Thyroid gland (tissue), 4 donors: ENCODE data around the gene NNMT.

Source experiments
- POLR2A ChIP-seq, 2 donors: fragments of 450-650 bp; IDR thresholded peaks; one replicate each; pipeline ENCODE4 v1.6.1; 2017; ENCODE audit warnings: antibody characterized with exemption in 2 of 2, mild to moderate bottlenecking in 2 of 2, moderate library complexity in 1 of 2
- TF ChIP-seq, protein P1 (sequence below), 6 experiments: fragments of 200-600 bp in 3 of 6; fragments of 450-650 bp in 3 of 6; sonication (generic) in 3 of 6; IDR thresholded peaks; one replicate each; pipeline ENCODE4 v1.5.1; 2016 to 2019; ENCODE audit warnings: antibody characterized with exemption in 6 of 6, mild to moderate bottlenecking in 2 of 6, inconsistent platforms in 1 of 6, moderate library complexity in 1 of 6

DNA sequence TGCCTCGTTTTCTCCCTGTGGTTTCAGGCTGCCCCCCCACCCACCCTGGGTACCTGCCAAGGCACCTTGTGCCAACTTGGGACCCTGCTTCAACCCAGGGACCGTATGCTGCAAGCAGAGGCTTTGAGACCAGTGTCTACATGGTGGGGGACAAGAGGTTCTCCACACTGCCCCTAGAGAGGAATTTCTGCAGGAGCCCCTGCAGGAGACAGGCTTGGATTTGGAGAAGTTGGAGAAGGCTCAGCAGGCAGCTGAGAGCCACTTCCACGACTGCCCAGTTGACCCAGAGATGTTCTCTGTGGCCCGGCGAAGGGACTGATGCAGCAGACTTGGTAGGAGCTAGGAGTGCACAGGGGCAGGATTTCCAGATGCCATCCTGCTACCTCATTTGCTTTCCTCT, 20.1 kb upstream of the NNMT start:
- TF ChIP-seq, protein P1, sequence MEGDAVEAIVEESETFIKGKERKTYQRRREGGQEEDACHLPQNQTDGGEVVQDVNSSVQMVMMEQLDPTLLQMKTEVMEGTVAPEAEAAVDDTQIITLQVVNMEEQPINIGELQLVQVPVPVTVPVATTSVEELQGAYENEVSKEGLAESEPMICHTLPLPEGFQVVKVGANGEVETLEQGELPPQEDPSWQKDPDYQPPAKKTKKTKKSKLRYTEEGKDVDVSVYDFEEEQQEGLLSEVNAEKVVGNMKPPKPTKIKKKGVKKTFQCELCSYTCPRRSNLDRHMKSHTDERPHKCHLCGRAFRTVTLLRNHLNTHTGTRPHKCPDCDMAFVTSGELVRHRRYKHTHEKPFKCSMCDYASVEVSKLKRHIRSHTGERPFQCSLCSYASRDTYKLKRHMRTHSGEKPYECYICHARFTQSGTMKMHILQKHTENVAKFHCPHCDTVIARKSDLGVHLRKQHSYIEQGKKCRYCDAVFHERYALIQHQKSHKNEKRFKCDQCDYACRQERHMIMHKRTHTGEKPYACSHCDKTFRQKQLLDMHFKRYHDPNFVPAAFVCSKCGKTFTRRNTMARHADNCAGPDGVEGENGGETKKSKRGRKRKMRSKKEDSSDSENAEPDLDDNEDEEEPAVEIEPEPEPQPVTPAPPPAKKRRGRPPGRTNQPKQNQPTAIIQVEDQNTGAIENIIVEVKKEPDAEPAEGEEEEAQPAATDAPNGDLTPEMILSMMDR (IDR thresholded peaks at IDR 0.05), result no peak
- no peak for TF ChIP-seq POLR2A (IDR thresholded peaks at IDR 0.05)
